GM19452 (cell line): ENCODE data around the gene NOL6.
"Not testable (repeated sequence)": the region's sequence is repeated elsewhere in the genome, so short reads cannot be mapped to it uniquely, and the experiment has no call there.

Experiments
- ATAC-seq: cut with Tn5 transposase; IDR thresholded peaks from one replicate; pipeline ENCODE4 v1.9.1; 2021; ENCODE audit not compliant: unreplicated experiment

NOL6 gene, protein sequence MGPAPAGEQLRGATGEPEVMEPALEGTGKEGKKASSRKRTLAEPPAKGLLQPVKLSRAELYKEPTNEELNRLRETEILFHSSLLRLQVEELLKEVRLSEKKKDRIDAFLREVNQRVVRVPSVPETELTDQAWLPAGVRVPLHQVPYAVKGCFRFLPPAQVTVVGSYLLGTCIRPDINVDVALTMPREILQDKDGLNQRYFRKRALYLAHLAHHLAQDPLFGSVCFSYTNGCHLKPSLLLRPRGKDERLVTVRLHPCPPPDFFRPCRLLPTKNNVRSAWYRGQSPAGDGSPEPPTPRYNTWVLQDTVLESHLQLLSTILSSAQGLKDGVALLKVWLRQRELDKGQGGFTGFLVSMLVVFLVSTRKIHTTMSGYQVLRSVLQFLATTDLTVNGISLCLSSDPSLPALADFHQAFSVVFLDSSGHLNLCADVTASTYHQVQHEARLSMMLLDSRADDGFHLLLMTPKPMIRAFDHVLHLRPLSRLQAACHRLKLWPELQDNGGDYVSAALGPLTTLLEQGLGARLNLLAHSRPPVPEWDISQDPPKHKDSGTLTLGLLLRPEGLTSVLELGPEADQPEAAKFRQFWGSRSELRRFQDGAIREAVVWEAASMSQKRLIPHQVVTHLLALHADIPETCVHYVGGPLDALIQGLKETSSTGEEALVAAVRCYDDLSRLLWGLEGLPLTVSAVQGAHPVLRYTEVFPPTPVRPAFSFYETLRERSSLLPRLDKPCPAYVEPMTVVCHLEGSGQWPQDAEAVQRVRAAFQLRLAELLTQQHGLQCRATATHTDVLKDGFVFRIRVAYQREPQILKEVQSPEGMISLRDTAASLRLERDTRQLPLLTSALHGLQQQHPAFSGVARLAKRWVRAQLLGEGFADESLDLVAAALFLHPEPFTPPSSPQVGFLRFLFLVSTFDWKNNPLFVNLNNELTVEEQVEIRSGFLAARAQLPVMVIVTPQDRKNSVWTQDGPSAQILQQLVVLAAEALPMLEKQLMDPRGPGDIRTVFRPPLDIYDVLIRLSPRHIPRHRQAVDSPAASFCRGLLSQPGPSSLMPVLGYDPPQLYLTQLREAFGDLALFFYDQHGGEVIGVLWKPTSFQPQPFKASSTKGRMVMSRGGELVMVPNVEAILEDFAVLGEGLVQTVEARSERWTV

DNA sequence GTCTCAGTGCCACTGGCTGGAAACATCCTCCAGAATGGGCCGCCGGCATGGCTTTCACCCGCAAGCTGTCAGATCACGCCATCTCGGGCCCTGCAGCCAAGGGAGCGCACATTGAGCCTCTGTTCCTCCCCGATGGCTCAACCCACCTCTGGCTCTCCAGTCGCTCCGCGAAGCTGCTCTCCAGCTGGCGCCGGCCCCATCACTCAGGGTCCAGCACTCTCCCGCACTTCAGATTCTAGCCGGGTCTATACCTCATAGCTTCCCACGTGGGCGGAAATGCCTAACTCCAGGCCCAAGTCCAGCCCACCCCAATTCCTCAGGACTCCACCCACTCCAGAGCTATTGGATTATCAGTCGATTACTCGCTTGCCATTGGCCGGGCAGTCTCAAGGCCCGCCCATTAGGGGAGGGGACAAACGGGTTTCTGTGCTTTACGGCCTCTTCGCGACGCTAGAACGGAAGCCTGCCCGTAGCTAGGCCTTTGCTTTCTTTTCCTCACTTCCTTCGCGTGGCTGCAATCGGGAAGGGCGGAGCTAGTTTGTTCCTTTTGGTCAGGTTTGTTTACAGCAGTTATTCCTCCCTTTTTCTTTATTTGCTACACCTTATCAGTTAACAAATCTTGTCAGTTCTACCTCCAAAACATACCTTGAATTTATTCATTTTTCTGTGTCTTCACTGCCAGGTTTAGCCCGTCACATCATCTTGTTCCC lies at the start of gene NOL6:
NOL6 (minus strand) TSS at position 282 of the 710 bp plus-strand sequence; CDS start at position 200, 82 bp downstream.
- ATAC-seq, result peak; percentile 99

DNA sequence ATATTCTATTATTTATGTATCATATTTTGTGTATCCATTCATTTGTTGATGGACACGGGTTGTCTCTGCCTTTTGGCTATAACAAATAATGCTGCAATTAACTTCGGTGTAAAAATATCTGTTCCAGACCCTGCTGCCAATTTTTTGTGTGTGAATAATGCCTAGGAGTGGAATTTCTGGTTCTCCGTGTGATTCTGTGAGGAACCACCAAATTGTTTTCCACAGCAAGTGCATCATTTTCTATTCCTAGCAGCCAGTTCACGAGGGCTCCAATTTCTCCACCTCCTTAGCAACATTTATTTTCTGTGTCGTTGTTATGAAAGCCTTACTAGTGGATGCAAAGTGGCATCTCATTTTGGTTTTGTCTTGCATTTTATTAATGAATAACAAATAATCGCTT lies 48.1 kb upstream of the NOL6 start:
- ATAC-seq, result not testable (repeated sequence)

DNA sequence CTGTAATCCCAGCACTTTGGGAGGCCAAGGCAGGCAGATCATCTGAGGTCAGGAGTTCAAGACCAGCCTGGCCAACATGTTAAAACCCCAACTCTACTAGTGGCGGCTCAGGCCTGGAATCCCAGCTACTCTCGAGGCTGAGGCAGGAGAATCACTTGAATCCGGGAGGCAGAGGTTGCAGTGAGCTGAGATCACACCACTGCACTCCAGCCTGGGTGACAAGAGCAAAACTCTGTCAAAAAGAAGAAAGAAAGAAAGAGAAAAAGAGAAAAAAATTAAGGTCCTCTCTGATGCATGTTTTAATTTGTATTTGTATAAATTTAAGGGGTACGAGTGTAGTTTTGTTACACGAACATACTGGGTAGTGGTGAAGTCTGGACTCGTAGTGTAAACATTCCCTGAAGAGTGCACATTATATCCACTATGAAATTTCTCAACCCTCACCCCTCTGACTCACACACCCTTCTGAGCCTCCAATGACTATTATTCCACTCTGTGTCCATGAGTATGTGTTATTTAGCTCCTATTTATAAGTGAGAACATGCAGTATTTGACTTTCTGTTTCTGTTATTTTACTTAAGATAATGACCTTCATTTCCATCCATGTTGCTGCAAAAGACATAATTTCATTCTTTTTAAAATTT lies 44.3 kb upstream of the NOL6 start:
- not testable (repeated sequence) for ATAC-seq

DNA sequence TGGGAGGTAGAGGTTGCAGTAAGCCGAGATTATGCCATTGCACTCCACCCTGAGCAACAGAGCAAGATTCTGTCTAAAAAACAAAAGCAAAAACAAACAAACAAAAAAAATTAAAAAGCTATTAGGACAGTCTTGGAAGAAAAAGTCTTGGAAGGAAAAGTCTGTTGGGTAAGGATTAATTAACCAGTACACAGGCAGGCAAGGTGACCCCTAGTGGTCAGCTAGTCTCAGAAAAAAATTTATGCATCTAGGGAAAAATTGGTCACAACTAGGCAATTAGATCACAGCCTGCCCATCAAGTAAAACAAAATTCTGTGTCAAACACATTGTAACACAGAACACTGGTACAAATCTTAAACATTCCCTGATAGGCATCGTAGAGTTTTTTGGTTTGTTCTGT lies 43.6 kb upstream of the NOL6 start:
- ATAC-seq, result no peak

DNA sequence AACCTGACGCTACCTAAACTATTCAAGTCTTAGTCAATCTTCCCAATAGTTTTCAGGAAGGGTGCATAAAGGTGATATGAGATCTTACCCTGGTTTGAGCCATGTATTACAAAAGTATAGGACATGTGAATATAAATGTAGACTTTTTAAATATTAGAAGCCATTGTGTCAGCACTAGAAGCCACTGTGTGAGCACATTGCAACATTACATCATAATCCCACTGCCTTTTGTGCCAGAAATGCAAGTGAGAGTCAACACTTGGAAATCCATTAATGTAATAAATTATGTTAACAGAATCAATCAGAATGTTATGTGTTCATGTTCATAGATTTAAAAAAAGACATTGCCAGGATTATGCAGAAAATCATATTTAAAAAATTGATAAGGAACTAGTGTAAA lies 42.7 kb upstream of the NOL6 start:
- not testable (repeated sequence) for ATAC-seq

DNA sequence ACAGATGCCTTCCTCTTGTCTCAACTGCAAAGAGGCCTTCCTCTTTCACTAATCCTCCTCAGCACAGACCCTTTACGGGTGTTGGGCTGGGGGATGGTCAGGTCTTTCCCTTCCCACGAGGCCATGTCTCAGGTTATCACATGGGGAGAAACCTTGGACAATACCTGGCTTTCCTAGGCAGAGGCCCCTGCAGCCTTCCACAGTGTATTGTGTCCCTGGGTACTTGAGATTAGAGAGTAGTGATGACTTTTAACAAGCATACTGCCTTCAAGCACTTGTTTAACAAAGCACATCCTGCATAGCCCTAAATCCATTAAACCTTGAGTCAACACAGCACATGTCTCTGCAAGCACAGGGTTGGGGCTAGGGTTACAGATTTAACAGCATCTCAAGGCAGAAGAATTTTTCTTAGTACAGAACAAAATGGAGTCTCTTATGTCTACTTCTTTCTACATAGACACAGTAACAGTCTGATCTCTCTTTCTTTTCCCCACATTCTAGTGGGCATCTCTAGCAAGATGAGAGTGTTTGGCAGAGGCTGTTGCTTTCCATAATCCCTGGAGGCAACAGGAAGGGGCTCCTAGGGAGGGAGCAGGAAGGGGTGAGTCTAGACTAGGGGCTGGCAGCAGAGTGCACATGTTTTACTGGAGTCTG lies 41.7 kb upstream of the NOL6 start:
- not testable (repeated sequence) for ATAC-seq

DNA sequence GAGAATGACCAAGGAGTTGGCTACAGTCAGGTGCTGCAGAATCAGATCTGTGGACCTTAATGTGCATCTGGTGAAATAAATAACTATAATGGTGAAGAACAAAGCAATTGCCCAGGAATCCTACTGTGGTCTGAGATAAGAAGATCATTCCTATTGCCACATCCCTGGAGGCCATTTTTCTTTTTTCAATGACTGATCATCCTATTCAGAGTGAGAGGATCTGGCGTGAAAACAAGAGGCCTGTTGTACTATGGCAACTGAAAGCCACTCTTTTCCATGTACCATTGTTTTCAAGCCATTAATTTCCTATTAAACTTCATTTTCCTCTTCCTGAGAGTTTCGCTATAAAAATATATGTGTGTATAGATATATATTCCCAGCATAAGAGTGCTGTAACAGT lies 38.8 kb upstream of the NOL6 start:
- ATAC-seq, result not testable (repeated sequence)

DNA sequence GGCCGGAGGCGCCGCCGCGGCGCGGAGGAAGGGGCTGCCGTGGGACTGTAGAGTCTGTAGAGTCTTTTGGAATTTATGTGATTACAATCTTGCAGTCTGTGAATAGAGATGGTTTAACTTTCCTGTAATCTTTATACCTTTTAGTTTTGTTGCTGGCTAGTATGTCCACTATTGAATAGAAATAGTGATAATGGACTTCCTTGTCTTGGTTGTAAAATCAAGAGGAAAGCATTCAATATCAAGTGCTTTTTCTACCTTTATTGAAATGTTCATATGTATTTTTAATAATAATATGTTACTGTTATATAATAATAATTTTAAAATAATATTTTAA lies 37.4 kb upstream of the NOL6 start:
- ATAC-seq, result not testable (repeated sequence)

DNA sequence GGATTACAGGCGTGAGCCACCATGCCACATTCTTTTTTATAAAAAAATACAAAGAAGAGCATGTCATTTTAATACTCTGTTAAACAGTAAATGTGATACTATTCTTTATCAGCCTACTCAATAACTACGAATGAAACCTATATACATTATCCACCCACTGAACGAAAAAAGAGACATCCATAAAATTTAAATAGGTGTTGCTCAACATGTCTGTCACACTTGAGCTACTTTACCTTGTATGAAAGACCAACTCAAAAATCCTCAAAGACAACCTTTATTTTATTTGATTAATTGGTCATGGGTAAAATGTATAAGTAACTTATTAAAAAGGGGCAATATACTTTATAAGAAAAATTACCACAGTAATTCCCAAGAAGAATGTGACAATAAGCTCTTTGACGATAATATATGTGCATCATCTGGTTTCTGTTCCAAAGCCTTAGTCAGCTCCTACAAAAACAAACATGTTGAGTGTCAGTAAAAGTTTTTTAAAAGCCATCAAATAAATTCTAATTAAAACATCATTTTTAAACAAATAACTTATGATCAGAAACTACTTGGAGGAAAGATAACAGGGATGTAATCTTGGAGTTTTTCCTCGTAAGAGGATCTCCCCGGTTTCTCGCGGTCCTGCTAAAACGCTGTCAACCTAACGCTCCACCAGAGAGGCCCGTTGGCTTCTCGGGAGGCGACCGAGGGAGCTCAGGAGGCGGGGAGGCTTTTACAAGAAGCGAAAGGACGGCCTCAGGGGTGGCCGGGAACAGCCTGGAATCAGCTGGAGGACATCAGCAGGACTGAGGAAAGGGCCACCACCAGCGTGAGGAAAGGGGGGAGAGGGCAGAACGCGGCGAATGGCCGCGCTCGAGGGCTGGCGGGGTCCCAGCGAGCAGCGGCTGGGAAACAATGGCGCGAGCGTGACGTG lies 36.8 kb upstream of the NOL6 start:
- ATAC-seq, result no peak

DNA sequence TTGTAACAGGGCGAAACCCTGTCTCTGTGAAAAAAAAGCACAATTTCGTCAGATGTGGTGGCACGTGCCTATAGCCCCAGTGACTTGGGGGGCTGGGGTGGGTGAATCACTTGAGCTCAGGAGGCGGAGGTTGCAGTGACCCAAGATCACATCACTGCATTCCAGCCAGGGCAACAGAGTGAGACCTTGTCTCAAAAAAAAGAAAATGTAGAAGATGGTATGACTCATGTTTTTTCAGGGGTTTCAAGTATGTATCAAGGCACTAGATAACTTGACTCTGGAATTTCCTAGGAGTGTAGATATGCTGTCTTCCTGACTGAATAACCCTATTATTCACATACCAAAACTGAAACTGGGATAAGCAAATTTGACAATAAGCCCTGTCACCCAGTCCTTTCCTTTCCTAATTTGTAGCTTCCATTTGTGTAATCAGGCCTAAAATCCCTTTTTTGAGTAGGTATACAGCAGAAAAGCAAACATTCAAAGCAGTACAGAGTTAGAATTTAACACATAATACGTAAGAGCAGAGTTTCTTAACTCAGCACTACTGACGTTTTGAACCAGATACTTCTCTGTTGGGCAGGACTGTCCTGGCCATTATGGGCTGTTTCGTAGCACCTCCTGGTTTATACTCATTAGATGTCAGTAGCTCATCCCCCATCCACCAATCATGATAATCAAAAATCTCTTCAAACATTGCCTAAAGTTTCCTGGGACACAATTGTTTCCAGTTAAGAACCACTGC lies 33.1 kb upstream of the NOL6 start:
- ATAC-seq, result no peak

DNA sequence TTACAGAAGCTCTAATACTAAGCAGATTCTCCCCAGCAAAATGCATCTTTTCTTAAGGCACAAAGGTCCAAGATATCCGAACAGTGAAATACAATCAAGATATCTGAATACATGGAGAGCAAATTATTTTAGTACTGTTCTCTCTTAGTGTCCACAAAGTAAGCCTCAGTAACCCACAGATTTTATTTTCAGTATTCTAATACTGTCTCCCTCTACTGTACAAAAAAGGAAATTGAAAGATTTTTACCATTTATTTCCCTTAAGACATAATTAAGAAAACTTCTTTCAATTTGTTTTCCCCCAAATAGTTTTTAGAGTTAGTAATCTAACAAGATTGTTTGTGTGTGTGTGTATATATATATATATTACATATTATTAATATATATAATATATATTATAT lies 24.7 kb upstream of the NOL6 start:
- no peak for ATAC-seq

DNA sequence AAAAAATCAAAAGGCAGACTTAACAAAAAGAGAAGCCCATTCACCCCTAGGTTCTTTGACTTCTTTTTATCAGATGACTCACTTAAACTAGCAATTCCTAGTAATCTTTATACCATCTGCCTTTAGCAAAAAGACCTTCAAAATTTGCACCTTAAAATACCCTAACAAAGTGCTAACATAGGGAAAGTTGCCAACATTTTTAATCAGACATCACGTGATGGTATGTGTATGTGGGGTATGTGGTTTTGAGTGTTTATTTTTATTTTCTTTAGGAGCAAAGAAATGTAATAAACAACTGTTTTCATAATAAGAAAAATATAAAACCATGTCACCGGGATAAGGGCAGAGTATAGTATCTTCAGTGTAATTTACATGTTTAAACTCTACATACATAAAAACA lies 20.1 kb upstream of the NOL6 start:
- ATAC-seq, result not testable (repeated sequence)

DNA sequence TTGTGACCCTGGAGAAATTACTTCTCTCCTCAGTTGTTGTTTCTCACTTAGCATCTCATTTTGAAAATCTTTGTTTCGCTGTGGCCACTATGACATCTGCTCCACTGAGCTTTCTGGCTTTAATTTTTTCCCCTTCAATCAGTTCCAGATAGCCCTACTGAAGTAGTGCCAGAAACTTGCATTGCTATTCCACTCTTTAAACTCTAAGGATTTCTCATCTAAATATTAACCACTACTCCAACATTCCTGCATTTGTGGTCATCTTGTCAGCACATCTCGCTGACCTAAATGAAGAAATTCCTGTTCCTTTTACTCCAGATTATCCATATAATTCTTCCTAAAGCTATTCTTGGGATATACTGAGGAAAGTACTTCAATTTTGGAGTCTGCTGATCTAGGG lies 15.3 kb upstream of the NOL6 start:
- no peak for ATAC-seq

DNA sequence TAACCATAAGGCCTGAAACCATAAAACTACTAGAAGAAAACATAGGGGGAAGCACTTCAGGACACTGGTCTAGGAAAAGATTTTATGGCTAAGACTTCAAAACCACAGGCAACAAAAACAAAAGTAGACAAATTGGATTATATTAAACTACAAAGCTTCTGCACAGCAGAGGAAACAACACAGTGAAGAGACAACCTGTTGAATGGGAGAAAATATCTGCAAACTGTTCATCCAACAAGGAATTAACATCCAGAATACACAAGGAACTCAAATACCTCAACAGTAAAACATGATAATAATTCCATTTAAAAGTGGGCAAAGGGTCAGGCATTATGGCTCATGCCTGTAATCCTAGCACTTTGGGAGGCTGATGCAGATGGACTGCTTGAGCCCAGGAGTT lies 11.6 kb upstream of the NOL6 start:
- ATAC-seq, result not testable (repeated sequence)

DNA sequence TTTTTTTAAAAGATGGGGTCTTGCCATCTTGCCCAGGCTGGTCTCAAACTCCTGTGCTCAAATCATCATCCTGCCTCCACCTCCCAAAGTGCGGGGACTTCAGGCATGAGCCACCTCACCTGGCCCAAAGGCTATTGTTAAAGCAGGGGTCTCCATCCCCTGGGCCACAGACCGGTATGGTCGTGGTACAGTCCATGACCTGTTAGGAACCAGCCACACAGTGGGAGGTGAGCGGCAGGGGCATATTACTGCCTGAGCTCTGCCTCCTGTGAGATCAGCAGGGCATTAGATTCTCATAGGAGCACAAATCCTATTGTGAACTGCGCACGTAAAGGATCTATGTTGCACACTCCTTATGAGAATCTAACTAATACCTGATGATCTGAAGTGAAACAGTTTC lies 7.3 kb upstream of the NOL6 start:
- no peak for ATAC-seq

DNA sequence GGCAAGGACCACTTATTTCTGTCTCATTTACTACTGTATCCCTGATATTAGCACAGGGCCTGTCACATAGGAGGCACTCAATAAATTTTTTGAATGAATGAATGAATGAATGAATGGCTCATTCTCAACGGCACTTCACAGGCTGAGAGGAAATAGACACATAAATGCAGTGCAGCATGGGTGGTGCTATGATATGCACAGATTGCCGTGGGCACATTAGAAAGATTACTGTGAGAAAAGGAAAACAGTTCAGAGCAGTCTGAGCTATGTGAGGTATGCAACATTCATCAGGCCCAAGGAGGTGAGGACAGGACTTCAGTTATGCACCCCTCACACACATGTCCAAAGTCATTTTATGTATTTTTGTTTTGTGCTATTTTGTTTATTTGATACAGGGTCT lies 6.4 kb upstream of the NOL6 start:
- ATAC-seq, result no peak

DNA sequence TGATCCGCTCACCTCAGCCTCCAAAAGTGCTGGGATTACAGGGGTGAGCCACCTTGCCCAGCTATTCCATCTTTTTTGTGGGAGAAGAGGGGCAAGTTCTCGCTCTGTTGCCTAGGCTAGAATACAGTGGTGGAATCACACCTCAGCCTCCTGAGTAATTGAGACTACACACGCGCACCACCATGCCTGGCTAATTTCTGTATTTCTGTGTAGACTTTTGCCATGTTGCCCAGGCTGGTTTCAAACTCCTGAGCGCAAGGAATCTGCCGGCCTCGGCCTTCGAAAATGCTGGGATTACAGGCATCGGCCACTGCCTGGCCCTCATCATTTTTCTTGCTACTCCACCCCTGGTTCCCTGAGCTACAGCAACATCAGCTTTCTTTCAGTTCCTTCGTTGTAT lies 2.8 kb upstream of the NOL6 start:
- ATAC-seq, result no peak

DNA sequence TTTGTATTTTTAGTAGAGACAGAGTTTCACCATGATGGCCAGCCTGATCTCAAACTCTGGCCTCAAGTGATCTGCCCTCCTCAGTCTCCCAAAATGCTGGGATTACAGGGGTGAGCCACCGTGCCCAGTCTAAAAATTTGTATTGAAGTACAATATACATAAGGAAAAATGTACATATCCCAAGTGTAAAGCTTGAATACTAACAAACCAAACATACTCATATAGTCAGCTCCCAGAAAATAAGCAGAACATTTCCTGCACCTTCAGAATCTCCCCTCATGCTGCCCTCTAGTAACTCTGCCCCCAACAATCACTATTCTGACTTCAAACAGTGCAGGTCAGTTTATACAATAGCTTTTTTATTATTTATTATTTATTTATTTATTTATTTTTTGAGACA lies 1.6 kb upstream of the NOL6 start:
- ATAC-seq, result no peak
